Ovary (tissue), 3 donors: ENCODE results near the gene P4HA2.

Experiments used
- CTCF ChIP-seq, 3 donors: fragments of 450-650 bp in 2 of 3; fragments of 200-600 bp in 1 of 3; IDR thresholded peaks; one replicate each; pipeline versions ENCODE4 v1.5.1 to v1.8.0; 2016 to 2022; ENCODE audit warnings: antibody characterized with exemption in 3 of 3, mild to moderate bottlenecking in 1 of 3
- POLR2A ChIP-seq: fragments of 450-650 bp; IDR thresholded peaks from one replicate; pipeline ENCODE4 v1.6.1; 2017; ENCODE audit warnings: antibody characterized with exemption, mild to moderate bottlenecking, moderate library complexity
- donor health status: DM: no; HTN: no; CAD: no.

GRCh38 chr5:132182359-132183040 lies 45.2 kb downstream of the P4HA2 start:
- no peak for TF ChIP-seq CTCF (IDR thresholded peaks at IDR 0.05)
- no peak for TF ChIP-seq POLR2A
